ENCODE measurements around the gene GBX2.

DNA sequence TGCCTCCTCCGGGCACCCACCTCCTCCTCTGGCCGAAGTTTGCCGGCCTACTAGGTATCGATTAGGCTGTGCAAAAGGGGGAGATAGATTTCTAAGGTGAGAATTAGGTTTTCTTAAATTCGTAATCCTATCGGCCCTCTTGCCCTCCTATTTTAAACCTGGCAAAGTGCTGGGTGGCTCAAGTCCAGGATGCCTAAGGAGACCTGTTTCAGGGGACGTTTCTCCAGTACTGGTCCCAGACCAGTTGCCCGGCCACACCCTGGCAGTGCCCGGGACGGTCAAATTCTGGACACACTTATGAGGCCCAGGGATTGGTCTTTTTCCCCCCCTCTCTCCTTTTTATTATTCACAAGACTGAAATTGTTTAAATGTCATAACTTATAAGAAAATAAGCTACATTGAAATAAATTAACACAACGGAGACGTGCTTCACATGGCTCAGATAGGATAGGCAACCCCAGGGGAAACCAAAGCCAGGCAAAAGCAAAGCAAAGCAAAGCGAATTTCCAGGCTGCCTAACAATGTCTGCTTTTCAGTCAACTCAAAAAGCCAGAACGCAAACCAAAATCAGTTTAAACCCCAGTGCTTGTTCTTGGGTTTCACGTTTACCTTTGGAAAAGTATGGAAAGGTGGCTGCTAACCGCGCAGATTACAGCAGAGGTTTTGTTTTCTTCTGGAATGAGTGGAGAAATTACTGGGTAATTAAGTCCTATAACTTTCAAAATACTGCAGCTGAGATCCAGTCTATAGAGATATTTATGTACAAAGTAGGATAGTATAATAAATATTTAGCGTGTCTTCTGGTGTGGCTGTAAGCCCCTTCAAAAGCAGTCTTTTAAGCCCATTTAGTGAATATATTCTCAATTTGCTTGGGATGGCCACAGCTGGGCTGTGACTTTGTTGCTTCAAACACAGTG lies 3.0 kb downstream of the GBX2 start:
- TF ChIP-seq, protein P1, sequence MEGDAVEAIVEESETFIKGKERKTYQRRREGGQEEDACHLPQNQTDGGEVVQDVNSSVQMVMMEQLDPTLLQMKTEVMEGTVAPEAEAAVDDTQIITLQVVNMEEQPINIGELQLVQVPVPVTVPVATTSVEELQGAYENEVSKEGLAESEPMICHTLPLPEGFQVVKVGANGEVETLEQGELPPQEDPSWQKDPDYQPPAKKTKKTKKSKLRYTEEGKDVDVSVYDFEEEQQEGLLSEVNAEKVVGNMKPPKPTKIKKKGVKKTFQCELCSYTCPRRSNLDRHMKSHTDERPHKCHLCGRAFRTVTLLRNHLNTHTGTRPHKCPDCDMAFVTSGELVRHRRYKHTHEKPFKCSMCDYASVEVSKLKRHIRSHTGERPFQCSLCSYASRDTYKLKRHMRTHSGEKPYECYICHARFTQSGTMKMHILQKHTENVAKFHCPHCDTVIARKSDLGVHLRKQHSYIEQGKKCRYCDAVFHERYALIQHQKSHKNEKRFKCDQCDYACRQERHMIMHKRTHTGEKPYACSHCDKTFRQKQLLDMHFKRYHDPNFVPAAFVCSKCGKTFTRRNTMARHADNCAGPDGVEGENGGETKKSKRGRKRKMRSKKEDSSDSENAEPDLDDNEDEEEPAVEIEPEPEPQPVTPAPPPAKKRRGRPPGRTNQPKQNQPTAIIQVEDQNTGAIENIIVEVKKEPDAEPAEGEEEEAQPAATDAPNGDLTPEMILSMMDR (IDR thresholded peaks at IDR 0.05; ENCODE audit: poor library complexity): no peak
- TF ChIP-seq EZH2 (IDR thresholded peaks at IDR 0.05; ENCODE audit: borderline replicate concordance): no peak
- TF ChIP-seq EZH2phosphoT487 (IDR thresholded peaks at IDR 0.05; ENCODE audit: low read depth, severe bottlenecking, unreplicated experiment): peak; percentile 48

All from hepatocyte (in vitro differentiated cells).